A549 (cell line): ENCODE data around the gene SUGCT. TPM values are rescaled to one million over a fixed set of nuclear protein-coding genes. Genes with fewer than 3 reads are reported as not detected.

Experiments
- ATAC-seq, 2 experiments: fragments of 200-7000 bp in 1 of 2; fragments of >200 bp in 1 of 2; cut with Nextera tagmentation in 1 of 2; cut with Tn5 transposase in 1 of 2; 3 replicates each; pipeline versions ENCODE4 v1.8.0 to v1.9.1; 2018 to 2020; ENCODE audit warnings: mild to moderate bottlenecking in 1 of 2, moderate library complexity in 1 of 2
- CTCF ChIA-PET: fragments of 300-600 bp; sonication (Branson Sonifier 250); formaldehyde crosslinking; extraction: SDS; loops from one replicate; lab custom pipeline; 2021; ENCODE audit warnings: antibody characterized with exemption, inconsistent platforms; lab: Yijun Ruan, JAX
- POLR2A ChIA-PET: fragments of 350-600 bp; formaldehyde crosslinking; extraction: SDS; loops from one replicate; lab custom pipeline; 2021; ENCODE audit warnings: antibody characterized with exemption, inconsistent platforms; lab: Yijun Ruan, JAX
- DNase-seq, 2 experiments: peaks; one replicate each; pipeline versions ENCODE4 v3.0.0 to v3.0.0-alpha.2; 2011 to 2016; ENCODE audit warnings: low read depth in 1 of 2, low spot score in 1 of 2
- FAIRE-seq: peaks from 2 replicates; lab custom pipeline; 2011; peaks lifted over from hg19 to GRCh38; lab: Jason Lieb, UNC
- H3K27ac ChIP-seq, 2 experiments: fragments of >200 bp; sonication (Bioruptor Twin); formaldehyde crosslinking; 3 replicates each; pipeline ENCODE4 v1.5.1; 2016 to 2017
- H3K4me1 ChIP-seq: fragments of >200 bp; sonication (Bioruptor Twin); formaldehyde crosslinking; 3 replicates; pipeline ENCODE4 v1.6.1; 2016
- H3K4me2 ChIP-seq: fragments of >200 bp; sonication (Bioruptor Twin); formaldehyde crosslinking; 3 replicates; pipeline ENCODE4 v1.6.1; 2016
- H3K4me3 ChIP-seq: fragments of >200 bp; sonication (Bioruptor Twin); formaldehyde crosslinking; 3 replicates; pipeline ENCODE4 v1.5.1; 2016
- H3K9me3 ChIP-seq: fragments of >200 bp; sonication (Bioruptor Twin); formaldehyde crosslinking; 3 replicates; pipeline ENCODE4 v1.6.1; 2016
- BCL3 ChIP-seq: fragments of >200 bp; sonication (Bioruptor Twin); formaldehyde crosslinking; IDR thresholded peaks from 3 replicates; pipeline ENCODE4 v1.6.1; 2016
- CEBPB ChIP-seq, 2 experiments: fragments of >200 bp in 1 of 2; sonication (Bioruptor Twin) in 1 of 2; formaldehyde crosslinking in 1 of 2; IDR thresholded peaks; 2 replicates each; pipeline ENCODE4 v1.6.1; 2012 to 2016
- CHD2 ChIP-seq: fragments of 150-350 bp; IDR thresholded peaks from 2 replicates; pipeline ENCODE4 v1.6.1; 2014; ENCODE audit warnings: low read length; ENCODE audit not compliant: partially characterized antibody
- CHD4 ChIP-seq: fragments of 200-600 bp; sonication (generic); IDR thresholded peaks from 2 replicates; pipeline ENCODE4 v1.6.1; 2016; ENCODE audit warnings: antibody characterized with exemption, mild to moderate bottlenecking, borderline replicate concordance
- EHF ChIP-seq: fragments of 250-450 bp; sonication (Bioruptor Pico); IDR thresholded peaks from 2 replicates; pipeline ENCODE4 v1.5.0; 2020; ENCODE audit warnings: mild to moderate bottlenecking
- ELK1 ChIP-seq: fragments of 150-350 bp; IDR thresholded peaks from 2 replicates; pipeline ENCODE4 v1.6.1; 2014; ENCODE audit warnings: low read depth, mild to moderate bottlenecking, low read length
- ESRRA ChIP-seq: fragments of 150-350 bp; IDR thresholded peaks from 2 replicates; pipeline ENCODE4 v1.6.1; 2014; ENCODE audit warnings: mild to moderate bottlenecking, low read length, borderline replicate concordance
- FOSB ChIP-seq: fragments of 250-450 bp; sonication (Bioruptor Pico); IDR thresholded peaks from 2 replicates; pipeline ENCODE4 v1.5.0; 2020; ENCODE audit warnings: mild to moderate bottlenecking, moderate library complexity
- FOXS1 ChIP-seq: fragments of 250-450 bp; sonication (Bioruptor Pico); IDR thresholded peaks from 2 replicates; pipeline ENCODE4 v1.5.0; 2020; ENCODE audit warnings: mild to moderate bottlenecking, moderate library complexity
- GATA3 ChIP-seq: IDR thresholded peaks from 2 replicates; pipeline ENCODE4 v1.6.1; 2012; ENCODE audit warnings: borderline replicate concordance
- HDAC2 ChIP-seq: fragments of 200-600 bp; sonication (generic); IDR thresholded peaks from 2 replicates; pipeline ENCODE4 v1.6.1; 2016
- JUNB ChIP-seq: fragments of >200 bp; sonication (Bioruptor Twin); formaldehyde crosslinking; IDR thresholded peaks from 2 replicates; pipeline ENCODE4 v1.6.1; 2016
- KDM1A ChIP-seq: fragments of 200-600 bp; sonication (generic); IDR thresholded peaks from 2 replicates; pipeline ENCODE4 v1.6.1; 2016; ENCODE audit warnings: low read depth, mild to moderate bottlenecking
- MAZ ChIP-seq: fragments of 150-350 bp; IDR thresholded peaks from 2 replicates; pipeline ENCODE4 v1.6.1; 2014; ENCODE audit warnings: antibody characterized with exemption, low read depth, low read length, borderline replicate concordance
- NFE2L2 ChIP-seq: fragments of 150-350 bp; conservative IDR thresholded peaks from 2 replicates; pipeline ENCODE4 v1.6.1; 2014; ENCODE audit warnings: low read length
- NPAS2 ChIP-seq: fragments of 250-450 bp; sonication (Bioruptor Pico); IDR thresholded peaks from 2 replicates; pipeline ENCODE4 v1.8.0; 2022; ENCODE audit warnings: mild to moderate bottlenecking, moderate library complexity, borderline replicate concordance
- POLR2AphosphoS2 ChIP-seq: conservative IDR thresholded peaks from 2 replicates; pipeline ENCODE4 v1.6.1; 2012; ENCODE audit warnings: low read length, improper control_type of control experiment, inconsistent platforms
- RAD21 ChIP-seq, 2 experiments: fragments of >200 bp in 1 of 2; sonication (Bioruptor Twin) in 1 of 2; formaldehyde crosslinking in 1 of 2; IDR thresholded peaks in 1 of 2; conservative IDR thresholded peaks in 1 of 2; 2 replicates in 1 of 2; 3 replicates in 1 of 2; pipeline ENCODE4 v1.6.1; 2012 to 2018; ENCODE audit warnings: inconsistent platforms in 1 of 2
- RARB ChIP-seq: fragments of 250-450 bp; sonication (Bioruptor Pico); IDR thresholded peaks from 2 replicates; pipeline ENCODE4 v1.8.0; 2021; ENCODE audit warnings: mild to moderate bottlenecking, moderate library complexity
- RCOR1 ChIP-seq: fragments of 150-350 bp; IDR thresholded peaks from 2 replicates; pipeline ENCODE4 v1.6.1; 2014; ENCODE audit warnings: antibody characterized with exemption, low read length, low read depth
- RFX5 ChIP-seq: fragments of 450-650 bp; IDR thresholded peaks from 2 replicates; pipeline ENCODE4 v1.7.1; 2014; ENCODE audit warnings: antibody characterized with exemption, mild to moderate bottlenecking, moderate library complexity
- SREBF2 ChIP-seq: fragments of 450-650 bp; IDR thresholded peaks from 2 replicates; pipeline ENCODE4 v1.6.1; 2014; ENCODE audit warnings: mild to moderate bottlenecking, moderate library complexity
- TFCP2L1 ChIP-seq: fragments of 250-450 bp; sonication (Bioruptor Pico); IDR thresholded peaks from 2 replicates; pipeline ENCODE4 v1.5.0; 2021; ENCODE audit warnings: mild to moderate bottlenecking
- ZC3H11A ChIP-seq: fragments of 450-650 bp; IDR thresholded peaks from 2 replicates; pipeline ENCODE4 v1.6.1; 2014; ENCODE audit warnings: antibody characterized with exemption, mild to moderate bottlenecking
- WGBS: methylation state at CpG from one replicate; pipeline ENCODE4 v1.1.6; 2017; ENCODE audit errors: missing lambda C conversion rate; 5-methylcytosine and 5-hydroxymethylcytosine counted together
- polyA plus RNA-seq, 4 experiments: library from polyadenylated mRNA; depleted of rRNA in 3 of 4; stranded (reverse); fragments of >200 nt; fragmentation: RNase III in 1 of 4; extraction: RNeasy Plus Mini Kit Qiagen cat#74134 plus additional on column Dnase treatment in 1 of 4; gene quantifications; 2 replicates in 3 of 4; 3 replicates in 1 of 4; pipeline ENCODE4 v1.2.3, GENCODE V29; 2011 to 2017
- TF ChIP-seq, protein P1 (sequence below): fragments of 250-450 bp; sonication (Bioruptor Pico); IDR thresholded peaks from 2 replicates; pipeline ENCODE4 v1.5.0; 2020; ENCODE audit warnings: low read depth, mild to moderate bottlenecking, moderate library complexity
- TF ChIP-seq, protein P2 (sequence below): fragments of 250-450 bp; sonication (Bioruptor Pico); IDR thresholded peaks from 2 replicates; pipeline ENCODE4 v1.5.0; 2021; ENCODE audit warnings: mild to moderate bottlenecking, moderate library complexity, borderline replicate concordance
- TF ChIP-seq, protein P3 (sequence below): IDR thresholded peaks from 2 replicates; pipeline ENCODE4 v1.6.1; 2012

SUGCT gene
- polyA plus RNA-seq, 2 of the 4 experiments (the other 2 are of a cell fraction) = 1.4 to 1.6 TPM

GRCh38 chr7:40885503-40885902 is 750.7 kb downstream of the SUGCT start:
- no peak for TF ChIP-seq RFX5
- no peak for TF ChIP-seq KDM1A
- TF ChIP-seq POLR2AphosphoS2 = no peak
- TF ChIP-seq MAZ = no peak
- no peak for TF ChIP-seq RCOR1
- TF ChIP-seq RARB (CRISPR knock-in tag) = no peak
- no peak for TF ChIP-seq HDAC2
- TF ChIP-seq ZC3H11A = no peak
- TF ChIP-seq CEBPB (IDR thresholded peaks at IDR 0.05) = no peak
- Histone ChIP-seq H3K27ac (no peak overlapping the region), H3K4me3 (no peak overlapping the region), H3K9me3 (no peaks in the 10 kb centered on the region), H3K4me1 (no peaks in the 10 kb centered on the region), H3K4me2 (no peak overlapping the region)
- ATAC-seq (no peak), FAIRE-seq (no peak), DNase-seq (no peak)
- ChIA-PET POLR2A (no interaction called here), CTCF (no interaction called here)
- WGBS = 0% methylated on average over 2 of the region's 2 CpGs

DNA sequence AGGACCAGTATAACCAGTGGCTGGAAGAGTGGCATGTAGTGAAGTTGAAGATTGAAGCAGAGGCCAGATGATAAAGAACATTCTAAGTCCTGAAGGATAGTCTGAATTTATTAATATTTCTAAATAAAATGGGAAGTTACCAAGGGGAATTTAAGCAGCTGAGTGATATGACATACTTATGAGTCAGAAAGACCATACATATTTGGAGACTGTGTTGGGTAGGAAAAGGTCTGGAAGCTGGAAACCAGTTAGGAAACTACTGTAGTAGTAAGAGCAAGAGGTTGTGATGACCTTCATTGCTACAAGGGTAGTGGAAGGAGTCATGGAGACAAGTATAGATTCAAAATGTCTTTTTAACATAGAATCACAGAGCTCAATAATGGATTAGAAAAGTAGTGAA is 752.3 kb downstream of the SUGCT start:
- POLR2A ChIA-PET = no interaction called here
- H3K27ac ChIP-seq = no peak overlapping the region
- TF ChIP-seq, protein P1, sequence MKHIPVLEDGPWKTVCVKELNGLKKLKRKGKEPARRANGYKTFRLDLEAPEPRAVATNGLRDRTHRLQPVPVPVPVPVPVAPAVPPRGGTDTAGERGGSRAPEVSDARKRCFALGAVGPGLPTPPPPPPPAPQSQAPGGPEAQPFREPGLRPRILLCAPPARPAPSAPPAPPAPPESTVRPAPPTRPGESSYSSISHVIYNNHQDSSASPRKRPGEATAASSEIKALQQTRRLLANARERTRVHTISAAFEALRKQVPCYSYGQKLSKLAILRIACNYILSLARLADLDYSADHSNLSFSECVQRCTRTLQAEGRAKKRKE (CRISPR knock-in tag) = no peak
- no peak for TF ChIP-seq NPAS2
- TF ChIP-seq RCOR1 = no peak
- TF ChIP-seq, protein P2, sequence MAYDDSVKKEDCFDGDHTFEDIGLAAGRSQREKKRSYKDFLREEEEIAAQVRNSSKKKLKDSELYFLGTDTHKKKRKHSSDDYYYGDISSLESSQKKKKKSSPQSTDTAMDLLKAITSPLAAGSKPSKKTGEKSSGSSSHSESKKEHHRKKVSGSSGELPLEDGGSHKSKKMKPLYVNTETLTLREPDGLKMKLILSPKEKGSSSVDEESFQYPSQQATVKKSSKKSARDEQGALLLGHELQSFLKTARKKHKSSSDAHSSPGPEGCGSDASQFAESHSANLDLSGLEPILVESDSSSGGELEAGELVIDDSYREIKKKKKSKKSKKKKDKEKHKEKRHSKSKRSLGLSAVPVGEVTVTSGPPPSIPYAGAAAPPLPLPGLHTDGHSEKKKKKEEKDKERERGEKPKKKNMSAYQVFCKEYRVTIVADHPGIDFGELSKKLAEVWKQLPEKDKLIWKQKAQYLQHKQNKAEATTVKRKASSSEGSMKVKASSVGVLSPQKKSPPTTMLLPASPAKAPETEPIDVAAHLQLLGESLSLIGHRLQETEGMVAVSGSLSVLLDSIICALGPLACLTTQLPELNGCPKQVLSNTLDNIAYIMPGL (CRISPR knock-in tag) = no peak
- no peak for TF ChIP-seq KDM1A
- TF ChIP-seq BCL3 = no peak
- no peak for TF ChIP-seq TFCP2L1
- TF ChIP-seq ELK1 = no peak
- no peak for TF ChIP-seq RAD21 (conservative IDR thresholded peaks at IDR 0.05 in 1 of 2, IDR thresholded peaks at IDR 0.05 in 1 of 2)
- no peak for TF ChIP-seq GATA3
- TF ChIP-seq CHD4 = no peak
- TF ChIP-seq NFE2L2 = no peak
- no peak for TF ChIP-seq ESRRA
- TF ChIP-seq, protein P3, sequence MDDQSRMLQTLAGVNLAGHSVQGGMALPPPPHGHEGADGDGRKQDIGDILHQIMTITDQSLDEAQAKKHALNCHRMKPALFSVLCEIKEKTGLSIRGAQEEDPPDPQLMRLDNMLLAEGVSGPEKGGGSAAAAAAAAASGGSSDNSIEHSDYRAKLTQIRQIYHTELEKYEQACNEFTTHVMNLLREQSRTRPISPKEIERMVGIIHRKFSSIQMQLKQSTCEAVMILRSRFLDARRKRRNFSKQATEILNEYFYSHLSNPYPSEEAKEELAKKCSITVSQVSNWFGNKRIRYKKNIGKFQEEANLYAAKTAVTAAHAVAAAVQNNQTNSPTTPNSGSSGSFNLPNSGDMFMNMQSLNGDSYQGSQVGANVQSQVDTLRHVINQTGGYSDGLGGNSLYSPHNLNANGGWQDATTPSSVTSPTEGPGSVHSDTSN = no peak
- TF ChIP-seq CHD2 = no peak
- no peak for TF ChIP-seq EHF (CRISPR knock-in tag)
- TF ChIP-seq FOXS1 (CRISPR knock-in tag) = no peak
- TF ChIP-seq JUNB = no peak
- no peak for TF ChIP-seq SREBF2
- no peak for TF ChIP-seq FOSB (CRISPR knock-in tag)

More for the DNA sequence above, 752.3 kb downstream of the SUGCT start:
- CTCF ChIA-PET = no interaction called here
- no peak overlapping the region for H3K4me2 ChIP-seq
- no peak overlapping the region for H3K4me3 ChIP-seq
- FAIRE-seq (no peak), DNase-seq (no peak), ATAC-seq (no peak)
- no peaks in the 10 kb centered on the region for H3K9me3 ChIP-seq
- no peaks in the 10 kb centered on the region for H3K4me1 ChIP-seq
